ENCODE data around the gene HOXA3.

- TF ChIP-seq CTCF (IDR thresholded peaks at IDR 0.05) (no peak), POLR2A (IDR thresholded peaks at IDR 0.05) (no peak)
These were observed 45.9 kb upstream of the HOXA3 start for GRCh38 chr7:27198138-27198841.

All from lower leg skin (tissue), 3 donors.